Suprapubic skin (tissue), 3 donors: ENCODE data around the gene TTLL6.

Experiments
- CTCF ChIP-seq, 2 donors: fragments of 200-600 bp in 1 of 2; fragments of 450-650 bp in 1 of 2; sonication (generic) in 1 of 2; IDR thresholded peaks; one replicate each; pipeline ENCODE4 v1.5.1; 2016 to 2019; ENCODE audit warnings: antibody characterized with exemption in 2 of 2, mild to moderate bottlenecking in 1 of 2, moderate library complexity in 1 of 2
- EP300 ChIP-seq: sonication (generic); formaldehyde crosslinking; IDR thresholded peaks from one replicate; pipeline ENCODE4 v1.6.1; 2017; ENCODE audit warnings: antibody characterized with exemption
- POLR2A ChIP-seq, 2 donors: fragments of 450-650 bp; IDR thresholded peaks; one replicate each; pipeline ENCODE4 v1.6.1; 2017; ENCODE audit warnings: antibody characterized with exemption in 2 of 2, mild to moderate bottlenecking in 2 of 2, moderate library complexity in 2 of 2

- no peak for TF ChIP-seq EP300
- TF ChIP-seq POLR2A (IDR thresholded peaks at IDR 0.05): no peak
- no peak for TF ChIP-seq CTCF (IDR thresholded peaks at IDR 0.05)
These were observed 40.4 kb downstream of the TTLL6 start for GRCh38 chr17:48776602-48777001.
